Measurements from ENCODE around the gene UBIAD1.
"Not testable (repeated sequence)": the region's sequence is repeated elsewhere in the genome, so short reads cannot be mapped to it uniquely, and the experiment has no call there.

UBIAD1 gene

GRCh38 chr1:11299225-11299574, 26.2 kb downstream of the UBIAD1 start:
- Histone ChIP-seq H2AK5ac (ENCODE audit: low read length) (no peak overlapping the region), H3K18ac (ENCODE audit: low read length) (no peak overlapping the region), H3K4me1 (ENCODE audit: control insufficient read depth, low read depth, low read length) (no peaks in the 10 kb centered on the region), H3K56ac (ENCODE audit: low read length) (no peak overlapping the region), H3K36me3 (ENCODE audit: control insufficient read depth, insufficient read depth, low read length) (no peaks in the 10 kb centered on the region), H3K27ac (ENCODE audit: low read depth, low read length) (no peak overlapping the region), H4K8ac (ENCODE audit: low read depth, low read length) (no peak overlapping the region), H3K4me3 (ENCODE audit: low read length) (no peak overlapping the region), H2BK5ac (ENCODE audit: low read length) (no peak overlapping the region), H3K79me1 (ENCODE audit: low read length) (no peaks in the 10 kb centered on the region), H3K27me3 (ENCODE audit: insufficient read depth, low read length, poor library complexity) (no peaks in the 10 kb centered on the region), H2BK120ac (ENCODE audit: low read depth, low read length) (no peak overlapping the region), H3K79me2 (ENCODE audit: control insufficient read depth, insufficient read depth, low read length) (no peaks in the 10 kb centered on the region), H3K9ac (ENCODE audit: low read length) (no peak overlapping the region), H3K4me2 (ENCODE audit: low read length) (no peak overlapping the region), H4K5ac (ENCODE audit: low read length) (no peak overlapping the region), H3K4ac (ENCODE audit: low read depth, low read length) (no peak overlapping the region), H3K23ac (ENCODE audit: low read length) (no peak overlapping the region), H2BK15ac (replicated peaks; ENCODE audit: low read depth) (no peak overlapping the region)
- no CpG with 5 or more reads among the region's 10 CpGs for WGBS (ENCODE audit: extremely low coverage, insufficient coverage, low lambda C conversion rate)
- no peak for DNase-seq

- no peak overlapping the region for H3K4me3 ChIP-seq (ENCODE audit: low read length)
- H3K27me3 ChIP-seq (ENCODE audit: insufficient read depth, low read length, poor library complexity) = no peaks in the 10 kb centered on the region
- no peak overlapping the region for H3K4me2 ChIP-seq (ENCODE audit: low read length)
- no peaks in the 10 kb centered on the region for H3K4me1 ChIP-seq (ENCODE audit: control insufficient read depth, low read depth, low read length)
- no CpG with 5 or more reads among the region's 9 CpGs for WGBS (ENCODE audit: extremely low coverage, insufficient coverage, low lambda C conversion rate)
- no peak for DNase-seq
- H2BK15ac ChIP-seq (replicated peaks; ENCODE audit: low read depth) = no peak overlapping the region
- H4K5ac ChIP-seq (ENCODE audit: low read length) = no peak overlapping the region
- no peak overlapping the region for H2BK120ac ChIP-seq (ENCODE audit: low read depth, low read length)
- no peak overlapping the region for H3K18ac ChIP-seq (ENCODE audit: low read length)
- no peak overlapping the region for H2BK5ac ChIP-seq (ENCODE audit: low read length)
- no peaks in the 10 kb centered on the region for H3K36me3 ChIP-seq (ENCODE audit: control insufficient read depth, insufficient read depth, low read length)
- H3K79me2 ChIP-seq (ENCODE audit: control insufficient read depth, insufficient read depth, low read length) = no peaks in the 10 kb centered on the region
- no peak overlapping the region for H3K27ac ChIP-seq (ENCODE audit: low read depth, low read length)
- H3K79me1 ChIP-seq (ENCODE audit: low read length) = no peaks in the 10 kb centered on the region
- H3K56ac ChIP-seq (ENCODE audit: low read length) = no peak overlapping the region
- no peak overlapping the region for H3K9ac ChIP-seq (ENCODE audit: low read length)
- no peak overlapping the region for H4K8ac ChIP-seq (ENCODE audit: low read depth, low read length)
- no peak overlapping the region for H3K23ac ChIP-seq (ENCODE audit: low read length)
- no peak overlapping the region for H2AK5ac ChIP-seq (ENCODE audit: low read length)
- no peak overlapping the region for H3K4ac ChIP-seq (ENCODE audit: low read depth, low read length)
Measured at GRCh38 chr1:11301601-11302000, 28.6 kb downstream of the UBIAD1 start.

GRCh38 chr1:11302366-11302765, 29.4 kb downstream of the UBIAD1 start:
- Histone ChIP-seq H2BK15ac (replicated peaks; ENCODE audit: low read depth) (no peak overlapping the region), H3K4me2 (ENCODE audit: low read length) (no peak overlapping the region), H3K4me1 (ENCODE audit: control insufficient read depth, low read depth, low read length) (no peaks in the 10 kb centered on the region), H4K5ac (ENCODE audit: low read length) (no peak overlapping the region), H3K27me3 (ENCODE audit: insufficient read depth, low read length, poor library complexity) (no peaks in the 10 kb centered on the region), H3K56ac (ENCODE audit: low read length) (no peak overlapping the region), H3K4me3 (ENCODE audit: low read length) (no peak overlapping the region), H2BK120ac (ENCODE audit: low read depth, low read length) (no peak overlapping the region), H3K9ac (ENCODE audit: low read length) (no peak overlapping the region), H3K4ac (ENCODE audit: low read depth, low read length) (no peak overlapping the region), H3K18ac (ENCODE audit: low read length) (no peak overlapping the region), H3K36me3 (ENCODE audit: control insufficient read depth, insufficient read depth, low read length) (no peaks in the 10 kb centered on the region), H2AK5ac (ENCODE audit: low read length) (no peak overlapping the region), H2BK5ac (ENCODE audit: low read length) (no peak overlapping the region), H3K27ac (ENCODE audit: low read depth, low read length) (no peak overlapping the region), H3K23ac (ENCODE audit: low read length) (no peak overlapping the region), H4K8ac (ENCODE audit: low read depth, low read length) (no peak overlapping the region), H3K79me2 (ENCODE audit: control insufficient read depth, insufficient read depth, low read length) (no peaks in the 10 kb centered on the region), H3K79me1 (ENCODE audit: low read length) (no peaks in the 10 kb centered on the region)
- DNase-seq = no peak
- no CpG with 5 or more reads among the region's 2 CpGs for WGBS (ENCODE audit: extremely low coverage, insufficient coverage, low lambda C conversion rate)

DNA sequence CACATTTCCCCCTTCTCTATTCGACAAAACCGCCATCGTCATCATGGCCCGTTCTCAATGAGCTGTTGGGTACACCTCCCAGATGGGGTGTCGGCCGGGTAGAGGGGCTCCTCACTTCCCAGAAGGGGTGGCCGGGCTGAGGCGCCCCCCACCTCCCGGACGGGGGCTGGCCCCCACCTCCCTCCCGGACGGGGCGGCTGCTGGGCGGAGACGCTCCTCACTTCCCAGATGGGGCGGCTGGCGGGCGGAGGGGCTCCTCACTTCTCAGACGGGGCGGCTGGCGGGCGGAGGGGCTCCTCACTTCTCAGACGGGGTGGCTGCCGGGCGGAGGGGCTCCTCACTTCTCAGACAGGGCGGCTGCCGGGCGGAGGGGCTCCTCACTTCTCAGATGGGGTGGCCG, 32.5 kb downstream of the UBIAD1 start:
- not testable (repeated sequence) for H4K8ac ChIP-seq (ENCODE audit: low read depth, low read length); H2AK5ac ChIP-seq (ENCODE audit: low read length); H3K79me2 ChIP-seq (ENCODE audit: control insufficient read depth, insufficient read depth, low read length); H3K56ac ChIP-seq (ENCODE audit: low read length); H3K9ac ChIP-seq (ENCODE audit: low read length); H3K23ac ChIP-seq (ENCODE audit: low read length); H3K4me1 ChIP-seq (ENCODE audit: control insufficient read depth, low read depth, low read length); H2BK120ac ChIP-seq (ENCODE audit: low read depth, low read length); H3K27ac ChIP-seq (ENCODE audit: low read depth, low read length); H3K4ac ChIP-seq (ENCODE audit: low read depth, low read length); DNase-seq; H4K5ac ChIP-seq (ENCODE audit: low read length); H3K79me1 ChIP-seq (ENCODE audit: low read length); H3K4me3 ChIP-seq (ENCODE audit: low read length); H2BK5ac ChIP-seq (ENCODE audit: low read length); H3K4me2 ChIP-seq (ENCODE audit: low read length); H3K27me3 ChIP-seq (ENCODE audit: insufficient read depth, low read length, poor library complexity); H3K18ac ChIP-seq (ENCODE audit: low read length); H2BK15ac ChIP-seq (replicated peaks; ENCODE audit: low read depth); H3K36me3 ChIP-seq (ENCODE audit: control insufficient read depth, insufficient read depth, low read length)
- no CpG with 5 or more reads among the region's 29 CpGs for WGBS (ENCODE audit: extremely low coverage, insufficient coverage, low lambda C conversion rate)

- no CpG with 5 or more reads among the region's 3 CpGs for WGBS (ENCODE audit: extremely low coverage, insufficient coverage, low lambda C conversion rate)
Measured at GRCh38 chr1:11307852-11308251, 34.9 kb downstream of the UBIAD1 start.

DNA sequence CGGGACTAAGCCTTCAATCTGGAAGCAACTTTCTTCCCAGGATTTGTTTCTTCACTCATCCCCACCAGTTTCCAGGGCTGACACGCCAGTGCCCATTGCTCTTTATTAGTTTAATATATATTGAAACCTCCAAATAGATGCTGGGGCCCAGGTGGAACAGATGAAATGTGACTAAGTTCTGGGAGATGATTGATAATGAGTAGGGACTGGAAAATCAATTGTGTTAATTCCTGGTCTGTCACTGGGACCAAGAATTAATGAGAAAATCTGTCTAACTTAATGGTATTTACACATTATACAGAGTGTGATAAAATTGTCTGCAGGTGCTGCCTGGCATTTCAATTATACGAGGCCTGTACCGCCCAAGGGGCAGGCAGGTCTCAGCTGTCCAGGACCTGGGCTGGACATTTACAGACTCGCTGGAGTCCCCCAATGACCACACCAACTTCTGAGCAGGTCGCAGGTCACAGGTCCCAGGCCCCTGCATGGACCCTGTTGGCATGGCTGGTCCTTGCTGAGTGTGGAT, 35.8 kb downstream of the UBIAD1 start:
- H3K27me3 ChIP-seq (ENCODE audit: insufficient read depth, low read length, poor library complexity) = no peaks in the 10 kb centered on the region
- H3K79me1 ChIP-seq (ENCODE audit: low read length) = no peaks in the 10 kb centered on the region
- H4K8ac ChIP-seq (ENCODE audit: low read depth, low read length) = no peak overlapping the region
- peaks cover 7% of the 10 kb centered on the region for H3K4me1 ChIP-seq (ENCODE audit: control insufficient read depth, low read depth, low read length)
- DNase-seq = no peak
- WGBS (ENCODE audit: extremely low coverage, insufficient coverage, low lambda C conversion rate) = no CpG with 5 or more reads among the region's 6 CpGs
- H3K4me2 ChIP-seq (ENCODE audit: low read length) = no peak overlapping the region
- H3K36me3 ChIP-seq (ENCODE audit: control insufficient read depth, insufficient read depth, low read length) = no peaks in the 10 kb centered on the region
- H2BK120ac ChIP-seq (ENCODE audit: low read depth, low read length) = no peak overlapping the region
- H2BK15ac ChIP-seq (replicated peaks; ENCODE audit: low read depth) = no peak overlapping the region
- no peak overlapping the region for H2AK5ac ChIP-seq (ENCODE audit: low read length)
- no peak overlapping the region for H3K27ac ChIP-seq (ENCODE audit: low read depth, low read length)
- H3K4me3 ChIP-seq (ENCODE audit: low read length) = no peak overlapping the region
- H3K79me2 ChIP-seq (ENCODE audit: control insufficient read depth, insufficient read depth, low read length) = no peaks in the 10 kb centered on the region
- no peak overlapping the region for H4K5ac ChIP-seq (ENCODE audit: low read length)
- no peak overlapping the region for H2BK5ac ChIP-seq (ENCODE audit: low read length)
- H3K56ac ChIP-seq (ENCODE audit: low read length) = no peak overlapping the region
- no peak overlapping the region for H3K18ac ChIP-seq (ENCODE audit: low read length)
- no peak overlapping the region for H3K4ac ChIP-seq (ENCODE audit: low read depth, low read length)
- H3K23ac ChIP-seq (ENCODE audit: low read length) = no peak overlapping the region
- no peak overlapping the region for H3K9ac ChIP-seq (ENCODE audit: low read length)

More at GRCh38 chr1:11307852-11308251, 34.9 kb downstream of the UBIAD1 start:
- no peak overlapping the region for H3K4ac ChIP-seq (ENCODE audit: low read depth, low read length)
- H4K8ac ChIP-seq (ENCODE audit: low read depth, low read length) = no peak overlapping the region
- no peak overlapping the region for H2BK5ac ChIP-seq (ENCODE audit: low read length)
- no peak overlapping the region for H3K9ac ChIP-seq (ENCODE audit: low read length)
- no peak overlapping the region for H3K56ac ChIP-seq (ENCODE audit: low read length)
- no peak for DNase-seq
- H3K23ac ChIP-seq (ENCODE audit: low read length) = no peak overlapping the region
- H4K5ac ChIP-seq (ENCODE audit: low read length) = no peak overlapping the region
- H3K79me2 ChIP-seq (ENCODE audit: control insufficient read depth, insufficient read depth, low read length) = no peaks in the 10 kb centered on the region
- H3K4me2 ChIP-seq (ENCODE audit: low read length) = no peak overlapping the region
- H2BK120ac ChIP-seq (ENCODE audit: low read depth, low read length) = no peak overlapping the region
- H3K18ac ChIP-seq (ENCODE audit: low read length) = no peak overlapping the region
- H3K36me3 ChIP-seq (ENCODE audit: control insufficient read depth, insufficient read depth, low read length) = no peaks in the 10 kb centered on the region
- H3K4me1 ChIP-seq (ENCODE audit: control insufficient read depth, low read depth, low read length) = peaks cover 7% of the 10 kb centered on the region
- no peak overlapping the region for H3K4me3 ChIP-seq (ENCODE audit: low read length)
- H3K79me1 ChIP-seq (ENCODE audit: low read length) = no peaks in the 10 kb centered on the region
- H2BK15ac ChIP-seq (replicated peaks; ENCODE audit: low read depth) = no peak overlapping the region
- H3K27ac ChIP-seq (ENCODE audit: low read depth, low read length) = no peak overlapping the region
- no peaks in the 10 kb centered on the region for H3K27me3 ChIP-seq (ENCODE audit: insufficient read depth, low read length, poor library complexity)
- H2AK5ac ChIP-seq (ENCODE audit: low read length) = no peak overlapping the region

Data from mesendoderm (in vitro differentiated cells).